HG02870 (cell line): ENCODE measurements around the gene BHLHE40.
A peak's percentile ranks its signal among the peaks of the same experiment; 100 is the strongest.

Source experiments
- ATAC-seq: cut with Tn5 transposase; IDR thresholded peaks from one replicate; pipeline ENCODE4 v1.9.1; 2021; ENCODE audit warnings: mild to moderate bottlenecking, moderate library complexity; ENCODE audit not compliant: unreplicated experiment

Gene BHLHE40

DNA sequence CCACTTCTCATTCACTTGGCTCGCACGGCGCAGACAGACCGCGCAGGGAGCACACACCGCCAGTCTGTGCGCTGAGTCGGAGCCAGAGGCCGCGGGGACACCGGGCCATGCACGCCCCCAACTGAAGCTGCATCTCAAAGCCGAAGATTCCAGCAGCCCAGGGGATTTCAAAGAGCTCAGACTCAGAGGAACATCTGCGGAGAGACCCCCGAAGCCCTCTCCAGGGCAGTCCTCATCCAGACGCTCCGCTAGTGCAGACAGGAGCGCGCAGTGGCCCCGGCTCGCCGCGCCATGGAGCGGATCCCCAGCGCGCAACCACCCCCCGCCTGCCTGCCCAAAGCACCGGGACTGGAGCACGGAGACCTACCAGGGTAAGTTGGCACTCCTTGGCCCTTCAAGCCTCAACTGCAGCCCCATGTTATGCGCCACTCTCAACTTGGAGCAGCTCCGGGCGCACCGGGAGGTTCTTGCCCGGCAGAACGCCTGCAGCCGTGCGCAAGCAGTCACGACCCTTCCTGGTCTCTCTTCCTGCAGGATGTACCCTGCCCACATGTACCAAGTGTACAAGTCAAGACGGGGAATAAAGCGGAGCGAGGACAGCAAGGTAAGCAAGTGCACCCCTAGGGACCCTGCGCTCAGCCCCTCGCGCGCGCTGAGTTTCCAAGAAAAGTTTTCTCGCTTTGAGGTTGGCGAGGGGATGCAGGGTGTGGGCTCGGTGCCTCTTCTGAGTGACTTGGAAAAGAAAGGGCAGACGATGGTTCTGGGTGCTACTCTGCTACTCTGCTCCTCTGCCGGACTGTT lies at the start of gene BHLHE40:
Gene BHLHE40 (plus strand): TSS at position 10 of the 801 bp plus-strand sequence. CDS start 282 bp downstream, at position 292.
- no peak for ATAC-seq

DNA sequence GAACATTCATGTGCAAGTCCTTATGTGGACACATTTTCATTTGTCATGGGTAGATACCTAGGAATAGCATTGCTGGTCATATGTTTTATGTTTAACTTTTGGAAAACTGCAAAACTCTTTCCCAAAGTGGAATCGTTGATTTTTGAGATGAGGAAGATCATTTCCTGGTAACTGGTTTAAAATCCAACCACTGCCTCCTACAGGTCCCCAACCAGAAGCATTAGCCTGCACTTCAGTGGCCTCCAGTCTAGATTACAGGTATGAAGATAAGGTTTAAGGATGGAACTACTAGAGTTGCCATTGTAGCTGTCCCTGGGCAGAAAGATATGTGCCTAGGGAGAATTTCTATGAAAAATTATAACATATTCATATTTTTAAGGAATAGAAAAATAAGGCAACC lies 48.7 kb upstream of the BHLHE40 start:
- no peak for ATAC-seq

DNA sequence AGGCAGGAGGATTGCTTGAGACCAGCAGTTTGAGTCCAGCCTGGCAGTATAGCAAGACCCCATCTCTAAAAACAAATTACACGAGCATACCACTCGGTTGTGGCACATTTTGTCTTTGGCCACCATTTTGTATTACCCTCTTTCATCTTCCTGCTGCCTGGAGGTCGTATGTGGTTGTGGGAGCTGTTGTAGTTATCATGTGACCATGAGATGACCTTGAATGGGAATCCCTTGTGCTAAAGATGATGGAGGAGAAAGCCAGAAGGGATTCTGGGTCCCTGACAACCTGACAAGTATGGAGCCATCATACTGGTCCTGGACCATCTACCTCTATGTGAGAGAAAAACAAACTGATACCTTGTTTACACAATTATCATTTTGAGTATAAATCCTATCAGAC lies 45.2 kb upstream of the BHLHE40 start:
- no peak for ATAC-seq

DNA sequence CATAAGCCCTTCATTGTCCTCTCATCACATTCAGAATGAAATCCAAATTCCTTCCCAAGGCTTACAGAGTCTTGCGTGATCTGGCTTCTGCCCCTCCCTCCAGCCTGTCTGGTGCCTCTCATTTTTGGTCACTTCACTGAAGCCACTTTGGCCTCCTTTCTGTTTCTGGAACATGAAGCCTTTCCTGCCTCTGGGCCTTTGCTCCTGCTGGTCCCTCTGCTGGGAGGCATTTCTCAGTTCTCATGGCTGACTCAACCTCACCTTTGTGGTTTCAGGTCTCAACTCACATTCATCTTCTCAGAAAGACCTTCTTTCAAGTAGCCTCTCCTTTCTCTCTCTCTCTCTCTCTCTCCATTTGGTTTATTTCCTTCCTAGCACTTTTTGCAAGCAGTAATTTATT lies 43.9 kb upstream of the BHLHE40 start:
- peak; percentile 77 for ATAC-seq

DNA sequence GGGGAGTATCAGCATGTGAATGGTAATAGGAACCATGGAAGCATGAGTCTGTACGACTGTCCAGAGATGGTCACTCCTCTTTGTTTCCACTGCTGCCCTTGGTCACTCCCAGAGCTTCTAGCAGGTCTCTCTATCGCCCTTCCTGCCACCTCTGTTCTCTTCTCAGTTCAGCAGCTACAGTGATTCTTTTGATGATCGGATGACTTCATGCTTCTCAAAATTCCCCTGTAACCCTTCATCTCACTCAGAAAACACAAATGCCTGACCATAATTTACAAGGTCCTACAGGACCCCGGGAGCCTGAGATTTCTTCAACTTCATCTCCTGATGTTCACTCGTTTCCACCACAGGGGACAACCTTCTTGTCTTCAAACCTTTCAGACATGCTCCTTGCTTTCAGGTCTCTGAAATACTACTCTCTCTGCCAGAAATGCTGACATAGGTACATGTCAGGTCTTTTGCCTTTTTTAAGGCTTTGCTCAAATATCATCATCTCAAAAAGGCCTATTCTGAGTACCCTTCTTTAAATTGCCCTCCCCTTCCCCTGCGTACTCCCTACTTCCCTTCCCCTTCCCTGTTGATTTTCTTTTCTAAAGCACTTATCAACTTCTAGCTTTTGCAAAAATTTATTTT lies 42.1 kb upstream of the BHLHE40 start:
- ATAC-seq: peak; percentile 40

DNA sequence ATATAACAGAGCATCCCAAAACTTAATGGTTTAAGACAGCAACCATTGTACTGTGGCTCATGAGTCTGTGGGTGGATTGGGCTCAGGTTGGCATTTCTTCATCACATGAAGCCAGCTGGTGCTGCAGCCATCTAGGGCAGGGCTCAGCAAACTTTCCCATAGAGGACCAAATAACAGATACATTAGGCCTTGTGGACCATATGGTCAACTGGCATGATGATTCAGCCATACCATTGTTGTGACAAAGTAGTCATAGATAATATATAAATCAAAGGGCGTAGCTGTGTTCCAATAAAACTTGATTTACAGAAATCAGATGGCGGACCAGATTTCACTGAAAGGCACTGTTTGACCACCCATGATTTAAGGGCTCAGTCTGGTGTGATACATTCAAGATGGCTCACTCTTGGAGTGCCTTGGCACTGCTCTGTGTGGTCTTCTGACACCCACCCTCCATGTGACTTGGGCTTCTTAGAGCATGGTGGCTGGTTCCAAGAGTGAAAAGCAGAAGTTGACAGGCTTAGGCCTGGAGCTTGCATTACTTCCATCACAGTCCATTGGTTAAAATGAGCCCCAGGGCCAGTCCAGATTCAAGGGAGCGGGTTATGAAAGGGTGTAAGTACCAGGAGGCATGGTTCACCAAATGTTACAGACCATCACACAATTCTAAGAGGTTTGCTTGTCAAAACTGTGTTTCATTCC lies 40.8 kb upstream of the BHLHE40 start:
- no peak for ATAC-seq

DNA sequence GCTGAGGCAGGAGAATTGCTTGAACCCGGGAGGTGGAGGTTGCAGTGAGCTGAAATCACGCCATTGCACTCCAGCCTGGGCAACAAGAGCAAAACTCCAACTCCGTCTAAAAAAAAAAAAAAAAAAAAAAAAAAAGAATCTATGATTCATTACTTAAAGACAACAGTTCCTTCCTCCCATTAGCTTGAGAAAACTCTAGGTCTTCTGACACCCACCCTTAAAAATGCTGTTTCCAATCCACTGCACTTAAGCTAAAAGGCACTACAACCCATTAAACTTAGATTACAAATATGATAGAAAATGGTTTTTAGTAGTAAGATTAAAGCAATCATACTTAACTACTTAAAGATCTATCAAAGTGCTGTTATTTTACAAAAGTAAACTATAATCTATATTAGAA lies 40.0 kb upstream of the BHLHE40 start:
- no peak for ATAC-seq

DNA sequence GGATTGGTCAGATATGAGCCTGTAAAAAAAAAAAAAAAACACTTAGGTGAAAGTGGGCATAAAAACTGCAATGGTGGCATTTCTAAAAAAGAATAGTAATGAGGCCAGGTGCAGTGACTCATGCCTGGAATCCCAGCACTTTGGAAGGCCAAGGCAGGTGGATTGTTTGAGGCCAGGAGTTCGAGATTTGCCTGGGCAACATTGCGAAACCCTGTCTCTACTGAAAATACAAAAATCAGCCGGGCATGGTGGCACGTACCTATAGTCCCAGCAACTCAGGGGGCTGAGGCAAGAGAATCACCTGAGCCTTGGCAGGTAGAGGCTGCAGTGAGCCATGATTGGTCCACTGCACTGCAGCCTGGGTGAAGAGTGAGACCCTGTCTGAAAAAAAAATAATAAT lies 38.3 kb upstream of the BHLHE40 start:
- ATAC-seq: no peak

DNA sequence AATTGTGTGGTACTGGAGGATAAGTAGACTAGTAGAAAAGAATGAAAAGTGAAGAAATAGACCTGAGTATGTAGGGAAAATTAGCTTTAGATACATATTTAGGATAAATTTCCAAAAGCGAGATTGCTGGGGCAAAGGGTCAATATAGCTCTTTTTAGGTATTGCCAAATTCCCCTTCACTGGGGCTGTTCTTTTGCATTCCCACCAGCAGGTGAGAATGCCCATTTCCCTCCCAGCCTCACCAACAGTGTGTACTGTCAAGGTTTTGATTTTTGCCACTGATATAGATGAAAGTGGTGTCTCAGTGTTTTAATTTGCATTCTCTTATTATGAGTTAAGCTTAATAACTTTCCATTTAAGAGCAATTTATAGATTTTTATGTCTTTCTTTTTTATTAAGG lies 35.7 kb upstream of the BHLHE40 start:
- no peak for ATAC-seq

DNA sequence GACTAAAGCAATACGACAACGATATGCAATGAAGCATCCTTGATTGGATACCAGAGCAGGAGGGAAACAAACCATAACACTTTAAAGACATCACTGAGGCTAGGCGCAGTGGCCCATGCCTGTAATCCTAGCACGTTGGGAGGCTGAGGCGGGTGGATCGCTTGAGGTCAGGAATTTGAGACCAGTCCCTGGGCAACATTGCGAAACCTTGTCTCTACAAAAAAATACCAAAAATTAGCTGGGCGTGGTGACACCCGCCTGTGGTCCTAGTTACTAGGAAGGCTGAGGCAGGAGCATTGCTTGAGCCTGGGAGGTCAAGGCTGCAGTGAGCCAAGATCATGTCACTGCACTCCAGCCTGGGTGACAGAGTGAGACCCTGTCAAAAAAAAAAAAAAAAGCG lies 33.9 kb upstream of the BHLHE40 start:
- ATAC-seq: no peak

DNA sequence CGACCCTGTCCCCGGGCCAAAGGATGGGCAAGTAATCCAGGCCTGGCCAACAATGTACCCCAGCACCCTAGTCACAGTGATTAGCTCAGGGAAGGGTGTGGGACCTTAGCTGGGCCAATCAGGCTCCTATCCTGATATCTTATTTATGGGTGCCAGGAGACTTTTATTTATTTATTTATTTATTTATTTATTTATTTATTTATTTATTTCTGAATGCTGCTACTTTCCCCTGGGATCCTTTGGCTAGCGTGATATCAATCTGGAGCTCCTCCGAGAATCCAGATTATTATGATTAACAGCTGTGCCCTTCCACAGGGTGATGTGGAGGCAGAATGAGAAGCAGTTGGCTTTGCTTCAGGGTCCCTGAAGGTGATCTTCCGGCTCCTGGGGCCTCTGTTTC lies 32.2 kb upstream of the BHLHE40 start:
- ATAC-seq: no peak

DNA sequence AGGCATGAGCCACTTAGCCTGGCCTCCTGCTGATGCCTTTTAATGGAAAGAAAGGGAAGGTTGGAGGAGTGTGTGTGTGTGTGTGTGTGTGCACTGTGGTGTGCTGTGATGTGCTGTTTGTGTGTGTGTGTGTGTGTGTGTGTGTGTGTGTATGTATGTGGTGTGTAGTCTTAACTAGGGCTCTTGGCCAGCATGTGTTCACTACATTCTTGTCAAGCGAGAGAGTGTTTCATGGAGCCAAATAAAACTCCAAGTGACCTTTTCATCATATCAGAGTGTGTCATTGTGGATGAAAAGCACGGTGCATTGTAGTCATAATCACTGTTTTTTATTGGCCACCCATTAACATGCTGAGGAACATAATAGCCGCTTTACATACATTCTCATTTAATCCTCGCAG lies 30.8 kb upstream of the BHLHE40 start:
- no peak for ATAC-seq

DNA sequence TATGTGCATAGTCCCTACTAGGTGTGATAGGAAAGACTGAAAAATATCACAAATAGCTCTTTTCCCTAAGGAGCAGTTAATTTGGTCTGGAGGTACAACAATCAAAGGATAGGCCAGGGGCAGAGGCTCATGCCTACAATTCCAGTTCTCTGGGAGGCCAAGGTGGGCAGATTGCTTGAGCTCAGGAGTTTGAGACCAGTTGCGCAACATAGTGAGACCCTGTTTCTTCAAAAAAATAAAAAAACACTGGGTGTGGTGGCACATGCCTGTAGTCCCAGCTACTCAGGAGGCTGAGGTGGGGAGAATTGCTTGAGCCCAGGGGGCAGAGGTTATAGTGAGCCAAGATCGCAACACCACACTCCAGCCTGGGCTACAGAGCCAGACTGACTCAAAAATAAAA lies 30.2 kb upstream of the BHLHE40 start:
- ATAC-seq: no peak

DNA sequence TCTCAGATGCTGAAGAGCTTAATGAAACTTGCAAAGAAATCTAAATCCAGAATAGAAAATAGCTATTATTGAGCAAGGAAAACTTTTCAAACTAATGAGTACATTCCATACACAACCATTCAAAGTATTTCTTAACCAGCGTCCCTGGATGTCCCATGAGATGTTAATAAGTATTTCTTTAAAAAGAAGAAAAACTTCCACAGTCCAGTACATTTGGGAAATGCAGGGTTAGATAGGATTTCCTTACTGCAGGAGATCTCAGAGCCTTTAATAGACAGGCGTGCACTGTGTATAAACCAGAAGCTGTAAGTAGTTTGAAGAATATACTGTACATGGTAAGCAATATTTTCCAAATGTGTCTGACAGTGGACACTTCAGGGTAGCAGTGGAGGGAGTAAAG lies 29.6 kb upstream of the BHLHE40 start:
- ATAC-seq: no peak

DNA sequence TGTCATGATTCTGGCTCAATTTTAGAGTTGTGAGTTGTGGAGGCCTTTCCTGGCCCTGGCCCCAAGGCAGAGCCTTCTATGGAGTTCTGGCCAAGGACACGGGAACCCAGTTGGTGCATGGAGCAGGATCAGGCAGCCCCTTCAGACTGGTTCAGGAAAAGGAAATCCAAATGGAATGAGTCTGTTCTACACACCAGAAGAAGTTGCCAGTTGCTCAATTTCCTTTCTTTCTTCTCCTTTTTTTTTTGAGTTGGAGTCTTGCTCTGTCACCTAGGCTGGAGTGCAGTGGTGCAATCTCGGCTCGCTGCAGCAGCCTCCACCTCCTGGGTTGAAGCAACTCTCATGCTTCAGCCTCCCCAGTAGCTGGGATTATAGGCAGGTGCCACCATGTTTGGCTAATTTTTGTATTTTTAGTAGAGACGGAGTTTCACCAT lies 28.9 kb upstream of the BHLHE40 start:
- ATAC-seq: no peak

DNA sequence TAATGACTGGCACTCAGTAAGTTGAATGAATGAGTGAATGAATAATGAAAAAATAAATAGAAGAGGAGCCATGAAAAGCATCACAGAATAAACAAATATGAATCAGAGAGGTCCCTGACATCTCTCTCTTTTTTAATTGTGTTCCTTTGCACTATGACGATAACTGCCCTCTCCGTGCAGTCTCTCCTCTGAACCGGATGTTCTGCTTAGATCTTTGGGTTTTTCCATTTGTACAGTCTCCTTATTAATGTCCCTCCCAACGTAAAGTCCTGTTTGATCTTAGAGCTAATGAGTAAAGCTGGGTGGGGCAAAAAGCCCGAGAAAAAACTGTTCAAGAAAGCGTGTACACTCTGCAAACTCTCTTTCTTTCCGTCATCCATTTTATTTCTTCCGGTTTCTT lies 28.3 kb upstream of the BHLHE40 start:
- no peak for ATAC-seq

DNA sequence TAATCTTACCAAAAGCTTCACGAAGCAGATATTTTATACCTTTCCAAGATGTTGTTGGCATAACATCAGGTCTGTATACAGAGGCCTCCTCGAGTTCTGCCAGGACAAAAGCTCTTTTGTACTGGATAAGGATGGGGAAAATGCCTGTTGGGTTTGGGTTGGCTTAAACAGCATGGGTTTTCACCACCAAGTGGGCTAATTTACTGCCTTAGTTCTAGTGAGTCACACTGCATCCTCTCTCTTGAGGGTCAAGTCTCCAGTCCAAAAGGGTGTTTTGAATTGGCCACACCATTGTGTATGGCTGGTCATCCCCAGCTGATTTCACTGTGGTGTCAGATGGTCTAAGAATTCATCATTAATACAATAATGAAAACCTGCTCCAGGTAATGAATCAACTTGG lies 26.1 kb upstream of the BHLHE40 start:
- no peak for ATAC-seq

DNA sequence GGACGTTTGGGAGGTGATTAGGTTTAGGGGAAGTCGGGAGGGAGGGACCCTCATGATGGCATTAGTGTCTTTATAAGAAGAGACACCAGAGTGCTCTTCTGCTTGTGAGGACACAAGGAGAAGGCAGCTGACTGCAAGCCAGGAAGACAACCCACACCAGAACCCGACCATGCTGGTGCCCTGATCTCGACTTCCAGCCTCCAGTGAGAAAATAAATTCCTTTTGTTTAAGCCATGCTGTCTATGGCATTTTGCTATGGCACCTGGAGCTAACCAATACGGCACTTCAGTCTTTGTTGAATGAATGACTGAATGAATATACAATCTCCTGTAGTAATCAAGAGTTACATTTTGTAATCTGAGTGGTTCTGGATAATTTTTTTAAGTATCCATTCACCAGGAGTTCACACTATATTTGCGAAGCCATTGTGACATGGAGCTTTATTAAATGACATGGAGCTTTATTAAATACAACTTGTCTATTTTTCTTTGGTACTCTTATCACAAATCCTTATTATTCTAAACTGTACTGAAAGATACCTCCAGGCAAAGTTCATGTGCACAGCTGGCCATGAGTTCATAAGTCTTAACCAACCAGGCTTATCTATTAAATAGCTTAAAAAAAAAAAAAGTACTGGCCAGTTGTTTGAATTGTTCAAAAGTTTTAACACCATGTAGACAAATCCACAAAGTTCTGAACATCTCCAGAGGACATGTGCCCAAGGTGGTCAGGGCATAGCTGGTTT lies 24.8 kb upstream of the BHLHE40 start:
- no peak for ATAC-seq

DNA sequence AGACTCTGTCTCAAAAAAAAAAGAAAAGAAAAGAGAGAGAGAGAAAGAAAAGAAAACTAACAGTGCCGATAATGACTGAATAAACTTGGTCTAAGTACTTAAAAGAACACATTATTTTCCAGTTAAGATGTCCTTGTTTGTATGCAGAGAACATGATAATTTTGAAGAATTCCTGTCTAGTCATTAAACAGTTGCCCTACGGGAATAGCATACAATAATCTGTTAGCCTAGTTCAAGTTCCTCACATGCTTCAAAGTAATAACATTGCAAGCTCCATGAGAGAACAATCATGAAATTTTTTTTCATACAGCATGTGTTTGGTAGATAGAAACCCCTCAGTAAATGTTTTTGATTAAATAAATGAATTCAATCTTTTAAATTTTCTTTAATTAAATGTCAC lies 23.1 kb upstream of the BHLHE40 start:
- no peak for ATAC-seq

DNA sequence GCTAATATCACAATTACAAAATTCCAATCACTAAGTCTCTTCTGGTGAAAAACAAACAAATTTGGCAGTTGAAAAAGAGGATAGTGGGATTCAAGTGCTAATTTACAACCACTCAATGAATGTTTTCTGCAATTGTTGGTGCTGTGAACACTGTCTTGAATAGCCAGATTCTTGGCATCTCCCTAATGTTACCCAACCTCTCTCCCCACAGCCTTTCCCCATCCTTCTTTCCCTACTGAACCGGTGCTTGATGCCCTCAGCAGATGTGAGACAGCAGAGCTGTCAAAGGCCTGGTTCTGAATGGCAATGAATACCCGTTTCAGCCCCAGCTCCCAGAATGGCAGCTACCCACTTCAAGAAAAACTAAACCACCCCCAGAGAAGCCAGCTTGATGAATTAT lies 22.5 kb upstream of the BHLHE40 start:
- no peak for ATAC-seq

DNA sequence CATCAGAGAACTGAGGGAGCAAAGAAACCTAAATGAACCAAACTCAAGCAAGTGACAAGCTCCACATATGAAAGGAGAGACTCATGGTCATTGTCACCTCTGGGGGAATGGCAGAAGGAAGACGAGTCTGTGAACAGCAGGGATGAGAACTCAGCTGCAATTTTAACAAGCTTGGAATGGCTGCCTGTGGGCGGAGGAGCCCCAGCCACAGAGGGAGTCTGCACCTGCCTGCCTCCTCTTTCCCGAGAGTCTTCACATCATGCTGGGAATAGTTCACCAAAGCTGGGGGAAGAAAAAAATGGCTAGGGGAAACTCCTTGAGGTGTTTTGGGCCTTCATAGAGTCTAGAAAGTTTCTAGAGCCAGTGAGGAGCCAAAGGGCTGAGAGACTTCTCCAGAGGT lies 21.3 kb upstream of the BHLHE40 start:
- ATAC-seq: no peak
